Left lobe of liver (tissue), 2 donors: ENCODE measurements around the gene FRMD3. TPM values are rescaled to one million over a fixed set of nuclear protein-coding genes. Genes with fewer than 3 reads are reported as not detected.
"Not testable (repeated sequence)": the region's sequence is repeated elsewhere in the genome, so short reads cannot be mapped to it uniquely, and the experiment has no call there.

Experiments used
- ATAC-seq: fragments of 200-7000 bp; cut with Tn5 transposase; one replicate; pipeline ENCODE4 v1.9.1; 2020; ENCODE audit warnings: mild to moderate bottlenecking, moderate library complexity
- DNase-seq: peaks from one replicate; pipeline ENCODE4 v3.0.0-alpha.2; 2020; ENCODE audit warnings: low spot score
- total RNA-seq: library from RNA; stranded (reverse); gene quantifications from one replicate; pipeline ENCODE4 v1.2.1, GENCODE V29; 2021
- donor health status: DM: no; HTN: no; CAD: no; lungs with moderate emphysema.
- donor health status: DM: no; HTN: yes; CAD: no.

FRMD3 gene
- total RNA-seq, 1 donor from 2014 or later, result 0.53 TPM

- no peak for ATAC-seq
- no peak for DNase-seq
These were observed 12.0 kb downstream of the FRMD3 start for GRCh38 chr9:83526211-83526610.

- DNase-seq, result no peak
- ATAC-seq, result no peak
These were observed 14.5 kb downstream of the FRMD3 start for GRCh38 chr9:83523684-83524083.

GRCh38 chr9:83521411-83521810, 16.8 kb downstream of the FRMD3 start:
- DNase-seq (no peak), ATAC-seq (no peak)

- no peak for ATAC-seq
- DNase-seq, result no peak
These were observed 17.2 kb downstream of the FRMD3 start for GRCh38 chr9:83521011-83521410.

- no peak for DNase-seq
These were observed 17.9 kb downstream of the FRMD3 start for GRCh38 chr9:83520292-83520691.

GRCh38 chr9:83517980-83518379, 20.2 kb downstream of the FRMD3 start:
- not testable (repeated sequence) for DNase-seq, ATAC-seq

More at GRCh38 chr9:83520292-83520691, 17.9 kb downstream of the FRMD3 start:
- ATAC-seq, result no peak

GRCh38 chr9:83514767-83515166, 23.4 kb downstream of the FRMD3 start:
- ATAC-seq (no peak), DNase-seq (no peak)

- no peak for DNase-seq
- no peak for ATAC-seq
These were observed 25.6 kb downstream of the FRMD3 start for GRCh38 chr9:83512621-83513020.

GRCh38 chr9:83511051-83511450, 27.1 kb downstream of the FRMD3 start:
- ATAC-seq (no peak), DNase-seq (no peak)

GRCh38 chr9:83509402-83509801, 28.8 kb downstream of the FRMD3 start:
- no peak for DNase-seq
- no peak for ATAC-seq

- ATAC-seq (no peak), DNase-seq (no peak)
These were observed 30.1 kb downstream of the FRMD3 start for GRCh38 chr9:83508067-83508466.

- ATAC-seq (no peak), DNase-seq (no peak)
These were observed 32.9 kb downstream of the FRMD3 start for GRCh38 chr9:83505282-83505681.

GRCh38 chr9:83503866-83504265, 34.3 kb downstream of the FRMD3 start:
- no peak for ATAC-seq
- DNase-seq, result no peak

- ATAC-seq (no peak), DNase-seq (no peak)
These were observed 36.6 kb downstream of the FRMD3 start for GRCh38 chr9:83501565-83501964.

- ATAC-seq (no peak), DNase-seq (no peak)
These were observed 40.8 kb downstream of the FRMD3 start for GRCh38 chr9:83497441-83497840.

GRCh38 chr9:83491995-83492394, 46.2 kb downstream of the FRMD3 start:
- DNase-seq (no peak), ATAC-seq (no peak)

GRCh38 chr9:83491413-83491812, 46.8 kb downstream of the FRMD3 start:
- DNase-seq (no peak), ATAC-seq (no peak)

- no peak for ATAC-seq
- DNase-seq, result no peak
These were observed 48.2 kb downstream of the FRMD3 start for GRCh38 chr9:83489961-83490360.

GRCh38 chr9:83484990-83485389, 53.2 kb downstream of the FRMD3 start:
- ATAC-seq (no peak), DNase-seq (no peak)

GRCh38 chr9:83483223-83483622, 55.0 kb downstream of the FRMD3 start:
- ATAC-seq (no peak), DNase-seq (no peak)

- no peak for DNase-seq
- no peak for ATAC-seq
These were observed 58.4 kb downstream of the FRMD3 start for GRCh38 chr9:83479765-83480164.

- no peak for ATAC-seq
- no peak for DNase-seq
These were observed 60.6 kb downstream of the FRMD3 start for GRCh38 chr9:83477571-83477970.

- no peak for ATAC-seq
- DNase-seq, result no peak
These were observed 61.1 kb downstream of the FRMD3 start for GRCh38 chr9:83477120-83477519.

GRCh38 chr9:83476513-83476912, 61.7 kb downstream of the FRMD3 start:
- ATAC-seq (no peak), DNase-seq (no peak)
